Gastrocnemius medialis (tissue), 4 donors: ENCODE data around the gene PEDS1. TPM values are rescaled to one million over a fixed set of nuclear protein-coding genes. Genes with fewer than 3 reads are reported as not detected.
A peak's percentile ranks its signal among the peaks of the same experiment; 100 is the strongest.

Experiments used
- ATAC-seq, 2 donors: fragments of 150-250 bp; one replicate each; pipeline ENCODE4 v1.9.1; 2016
- DNase-seq, 2 donors: peaks; one replicate each; pipeline ENCODE4 v3.0.0-alpha.2; 2019
- H3K27ac ChIP-seq, 4 donors: fragments of 200-600 bp; sonication (generic); 1 replicate in 1 of 4; 2 replicates in 3 of 4; pipeline ENCODE4 v1.5.1; 2016 to 2018; ENCODE audit warnings: mild to moderate bottlenecking in 2 of 4, moderate library complexity in 1 of 4
- H3K27me3 ChIP-seq, 3 donors: fragments of 200-600 bp; sonication (generic) in 2 of 3; 1 replicate in 1 of 3; 2 replicates in 2 of 3; pipeline versions ENCODE4 v1.5.1 to v1.6.0; 2016 to 2019; ENCODE audit warnings: mild to moderate bottlenecking in 1 of 3, moderate library complexity in 1 of 3
- H3K36me3 ChIP-seq, 2 donors: fragments of 200-600 bp; sonication (generic) in 1 of 2; one replicate each; pipeline ENCODE4 v1.5.1; 2017 to 2018
- H3K4me1 ChIP-seq, 2 donors: fragments of 200-600 bp; sonication (generic) in 1 of 2; one replicate each; pipeline ENCODE4 v1.5.1; 2016 to 2017; ENCODE audit warnings: mild to moderate bottlenecking in 2 of 2
- H3K4me3 ChIP-seq, 4 donors: fragments of 200-600 bp; sonication (generic) in 3 of 4; 1 replicate in 1 of 4; 2 replicates in 3 of 4; pipeline ENCODE4 v1.5.1; 2016 to 2019; ENCODE audit warnings: mild to moderate bottlenecking in 2 of 4
- H3K9me3 ChIP-seq, 3 donors: fragments of 200-600 bp; sonication (generic) in 2 of 3; 1 replicate in 1 of 3; 2 replicates in 2 of 3; pipeline ENCODE4 v1.5.1; 2016 to 2019
- POLR2A ChIP-seq, 2 donors: fragments of 450-650 bp; IDR thresholded peaks; one replicate each; pipeline ENCODE4 v1.6.1; 2017; ENCODE audit warnings: antibody characterized with exemption in 2 of 2, mild to moderate bottlenecking in 2 of 2, moderate library complexity in 2 of 2
- in situ Hi-C, 4 donors: fragments of 200-750 bp; cut with MboI; loops; one replicate each; pipeline versions ENCODE4 v1.15.0 to v1.8.0; 2017; ENCODE audit warnings: low sequenced_read_pairs in 4 of 4
- intact Hi-C: fragments of 100-400 bp; cut with DNase I; formaldehyde crosslinking; loops from one replicate; pipeline ENCODE4 v1.15.1; 2023; ENCODE audit warnings: low total_unique reads
- total RNA-seq, 4 donors: library from RNA; depleted of rRNA; stranded (reverse); fragments of >200 nt; gene quantifications; one replicate each; pipeline versions ENCODE4 v1.1.0 to v1.2.3, GENCODE V29; 2016
- TF ChIP-seq, protein P1 (sequence below), 5 experiments: fragments of 450-650 bp in 3 of 5; fragments of 200-600 bp in 2 of 5; sonication (generic) in 2 of 5; IDR thresholded peaks in 4 of 5; conservative IDR thresholded peaks in 1 of 5; 1 replicate in 4 of 5; 2 replicates in 1 of 5; pipeline ENCODE4 v1.5.1; 2016 to 2019; ENCODE audit warnings: antibody characterized with exemption in 5 of 5, mild to moderate bottlenecking in 3 of 5, moderate library complexity in 3 of 5

PEDS1 gene
- total RNA-seq, 4 donors from 2014 or later = 33.2 to 77.9 (median 38.2) TPM

DNA sequence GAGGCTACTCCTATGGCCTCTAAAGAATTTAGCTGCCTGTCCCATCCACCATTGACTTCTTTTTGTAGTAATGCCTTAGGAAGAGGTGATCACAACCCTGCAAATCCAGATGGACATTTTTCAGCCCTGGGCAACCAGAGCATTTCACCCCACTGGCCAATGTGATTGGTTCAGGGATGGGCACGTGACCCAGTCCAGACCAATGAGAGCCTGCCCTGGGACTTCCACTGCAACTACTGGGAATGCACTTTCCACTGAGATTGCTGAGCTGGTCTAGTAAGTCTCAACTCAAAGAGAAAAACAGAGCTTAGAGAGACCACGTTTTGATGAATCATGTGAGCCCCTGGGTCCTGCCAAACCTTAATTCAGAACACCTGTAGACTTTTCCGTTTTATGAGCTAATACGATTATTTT is 31.7 kb downstream of the PEDS1 start:
- Histone ChIP-seq H3K4me3 (no peak overlapping the region), H3K27me3 (no peaks in the 10 kb centered on the region), H3K36me3 (peaks cover 0 to 15% of the 10 kb centered on the region in 2 donors), H3K9me3 (no peaks in the 10 kb centered on the region), H3K4me1 (peaks cover 16 to 17% of the 10 kb centered on the region in 2 donors), H3K27ac (peak overlapping the region; percentile 43 to 81 (median 68))
- no peak for TF ChIP-seq POLR2A (IDR thresholded peaks at IDR 0.05)
- TF ChIP-seq, protein P1, sequence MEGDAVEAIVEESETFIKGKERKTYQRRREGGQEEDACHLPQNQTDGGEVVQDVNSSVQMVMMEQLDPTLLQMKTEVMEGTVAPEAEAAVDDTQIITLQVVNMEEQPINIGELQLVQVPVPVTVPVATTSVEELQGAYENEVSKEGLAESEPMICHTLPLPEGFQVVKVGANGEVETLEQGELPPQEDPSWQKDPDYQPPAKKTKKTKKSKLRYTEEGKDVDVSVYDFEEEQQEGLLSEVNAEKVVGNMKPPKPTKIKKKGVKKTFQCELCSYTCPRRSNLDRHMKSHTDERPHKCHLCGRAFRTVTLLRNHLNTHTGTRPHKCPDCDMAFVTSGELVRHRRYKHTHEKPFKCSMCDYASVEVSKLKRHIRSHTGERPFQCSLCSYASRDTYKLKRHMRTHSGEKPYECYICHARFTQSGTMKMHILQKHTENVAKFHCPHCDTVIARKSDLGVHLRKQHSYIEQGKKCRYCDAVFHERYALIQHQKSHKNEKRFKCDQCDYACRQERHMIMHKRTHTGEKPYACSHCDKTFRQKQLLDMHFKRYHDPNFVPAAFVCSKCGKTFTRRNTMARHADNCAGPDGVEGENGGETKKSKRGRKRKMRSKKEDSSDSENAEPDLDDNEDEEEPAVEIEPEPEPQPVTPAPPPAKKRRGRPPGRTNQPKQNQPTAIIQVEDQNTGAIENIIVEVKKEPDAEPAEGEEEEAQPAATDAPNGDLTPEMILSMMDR (IDR thresholded peaks at IDR 0.05 in 4 of 5, conservative IDR thresholded peaks at IDR 0.05 in 1 of 5) = no peak
- in situ Hi-C loops = loop anchor here in 3 of 4 donors (5.0 kb wide), 2 partner anchors 40 to 45 kb away; no protein-coding TSS in a partner anchor
- ATAC-seq (no peak), DNase-seq (no peak)
- intact Hi-C loops = loop anchor here (1.0 to 2.0 kb wide), 2 partner anchors 31 to 47 kb away; partner anchors contain the start of gene PEDS1

DNA sequence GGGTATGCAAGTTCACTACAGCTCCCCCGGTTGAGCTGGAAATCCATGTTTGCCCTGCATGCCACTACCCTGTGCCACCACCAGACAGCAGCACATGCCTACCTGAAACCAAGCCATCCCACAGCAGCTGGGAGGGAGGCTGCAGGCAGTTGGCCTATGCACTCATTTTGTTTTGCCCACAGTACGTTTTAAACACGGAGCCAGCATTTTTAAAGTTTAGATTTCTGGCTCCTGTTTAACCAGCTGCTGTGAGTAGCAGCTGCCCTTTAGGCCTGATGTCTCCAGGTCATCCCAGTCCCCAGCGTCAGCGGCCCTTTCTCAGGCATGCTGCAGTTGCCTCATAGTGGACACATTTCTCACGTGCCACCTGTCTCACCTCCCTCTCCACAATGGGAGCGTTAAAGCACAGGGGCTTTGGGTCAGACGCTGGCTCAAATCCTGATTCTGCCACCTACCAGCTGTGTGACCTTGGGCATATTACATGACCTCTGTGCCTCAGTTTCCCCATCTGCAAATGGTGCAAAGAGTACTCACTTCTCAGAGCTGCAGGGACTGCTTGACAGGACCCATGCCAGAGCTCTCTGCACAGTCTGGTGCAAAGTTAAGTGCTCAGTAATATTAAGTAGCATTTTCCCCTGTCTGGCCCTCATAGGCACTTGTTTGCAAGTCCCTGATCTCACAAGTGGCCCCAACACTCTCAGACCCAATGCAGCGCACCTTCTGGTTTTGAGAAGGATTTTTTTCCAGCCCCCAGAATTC is 32.4 kb downstream of the PEDS1 start:
- H3K4me3 ChIP-seq = no peak overlapping the region
- ATAC-seq (peak; percentile 80 to 89), DNase-seq (peak; percentile 61 to 83)
- intact Hi-C loops (loop anchor here (1.0 to 2.0 kb wide), 2 partner anchors 32 to 48 kb away; partner anchors contain the start of gene PEDS1), in situ Hi-C loops (loop anchor here in 3 of 4 donors (5.0 kb wide), 2 partner anchors 41 to 46 kb away; no protein-coding TSS in a partner anchor)
- TF ChIP-seq, protein P1 (IDR thresholded peaks at IDR 0.05 in 4 of 5, conservative IDR thresholded peaks at IDR 0.05 in 1 of 5) = peak; percentile 92 to 96 (median 96)
- TF ChIP-seq POLR2A (IDR thresholded peaks at IDR 0.05) = no peak
- H3K27ac ChIP-seq = peak overlapping the region; percentile 43 to 81 (median 68)
- peaks cover 10 to 14% of the 10 kb centered on the region in 2 donors for H3K4me1 ChIP-seq
- no peaks in the 10 kb centered on the region for H3K27me3 ChIP-seq
- peaks cover 0 to 15% of the 10 kb centered on the region in 2 donors for H3K36me3 ChIP-seq
- H3K9me3 ChIP-seq = no peaks in the 10 kb centered on the region

DNA sequence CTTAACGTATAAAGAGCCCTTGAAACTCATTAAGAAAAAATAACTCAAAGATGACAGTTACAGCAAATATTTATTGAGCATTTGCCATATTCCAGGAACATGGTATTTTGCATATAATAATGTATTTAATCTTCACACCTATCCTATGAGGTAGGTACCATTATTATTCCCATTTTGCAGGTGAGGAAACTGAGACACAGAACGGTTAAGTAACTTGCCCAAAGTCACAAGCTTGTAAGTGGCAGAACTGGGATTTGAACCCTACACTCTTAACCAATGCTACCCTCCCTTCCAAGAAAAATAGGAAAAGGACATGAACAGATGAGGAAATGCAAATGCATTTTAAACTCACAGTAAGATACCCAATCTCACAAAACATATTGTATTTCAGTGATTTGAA is 35.3 kb downstream of the PEDS1 start:
- TF ChIP-seq POLR2A (IDR thresholded peaks at IDR 0.05) = no peak
- TF ChIP-seq, protein P1 (IDR thresholded peaks at IDR 0.05 in 4 of 5, conservative IDR thresholded peaks at IDR 0.05 in 1 of 5) = no peak
- H3K27me3 ChIP-seq = no peaks in the 10 kb centered on the region
- ATAC-seq (no peak), DNase-seq (no peak)
- no peaks in the 10 kb centered on the region for H3K9me3 ChIP-seq
- no peak overlapping the region for H3K27ac ChIP-seq
- in situ Hi-C loops = loop anchor here in 1 of 4 donors (5.0 kb wide), 1 partner anchor 49 kb away; no protein-coding TSS in a partner anchor
- intact Hi-C loops = loop anchor here (10.0 kb wide), 2 partner anchors 177 to 347 kb away; no protein-coding TSS in a partner anchor
- H3K4me1 ChIP-seq = peaks cover 31% of the 10 kb centered on the region in 2 donors
- no peaks in the 10 kb centered on the region for H3K36me3 ChIP-seq
- H3K4me3 ChIP-seq = no peak overlapping the region

DNA sequence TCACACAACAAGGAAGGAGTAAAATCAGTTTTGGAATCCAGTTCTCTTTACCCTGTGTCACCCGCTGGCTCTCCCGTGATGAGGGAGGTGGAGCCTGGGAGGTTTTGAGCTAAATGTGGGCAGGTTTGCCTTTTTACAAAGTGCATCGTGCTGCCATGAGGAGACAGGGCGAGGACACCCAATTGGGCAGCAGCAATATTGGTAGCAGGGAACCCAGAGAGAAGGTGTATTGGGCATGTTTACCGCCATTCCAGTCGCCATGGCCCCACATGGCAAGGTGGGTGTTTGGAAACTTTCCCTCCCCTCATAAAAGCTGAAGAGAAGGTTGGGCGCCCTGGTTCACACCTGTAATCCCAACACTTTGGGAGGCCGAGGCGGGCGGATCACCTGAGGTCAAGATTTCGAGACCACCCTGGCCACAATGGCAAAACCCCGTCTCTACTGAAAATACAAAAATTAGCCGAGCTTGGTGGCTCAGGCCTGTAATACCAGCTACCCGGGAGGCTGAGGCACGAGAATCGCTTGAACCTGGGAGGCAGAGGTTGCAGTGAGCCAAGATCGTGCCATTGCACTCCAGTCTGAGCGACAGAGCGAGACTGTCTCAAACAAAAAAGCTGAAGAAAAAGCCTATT is 37.0 kb downstream of the PEDS1 start:
- no peaks in the 10 kb centered on the region for H3K9me3 ChIP-seq
- peak overlapping the region; percentile 55 to 63 (median 59) for H3K4me3 ChIP-seq
- in situ Hi-C loops = loop anchor here in 1 of 4 donors (5.0 kb wide), 1 partner anchor 51 kb away; no protein-coding TSS in a partner anchor
- TF ChIP-seq, protein P1 (IDR thresholded peaks at IDR 0.05 in 4 of 5, conservative IDR thresholded peaks at IDR 0.05 in 1 of 5) = no peak
- no peak for TF ChIP-seq POLR2A (IDR thresholded peaks at IDR 0.05)
- intact Hi-C loops = loop anchor here (10.0 kb wide), 2 partner anchors 178 to 348 kb away; no protein-coding TSS in a partner anchor
- peaks cover 36 to 39% of the 10 kb centered on the region in 2 donors for H3K4me1 ChIP-seq
- H3K27me3 ChIP-seq = no peaks in the 10 kb centered on the region
- no peaks in the 10 kb centered on the region for H3K36me3 ChIP-seq
- ATAC-seq = no peak
- peak overlapping the region; percentile 80 to 98 (median 88) for H3K27ac ChIP-seq
- DNase-seq = no peak
